ENCODE measurements around the gene NAGS. TPM values are rescaled to one million over a fixed set of nuclear protein-coding genes. Genes with fewer than 3 reads are reported as not detected.

NAGS gene
- total and polyA plus RNA-seq, 2 donors (not counting 1 experiment from before 2014, with no cell fraction given): 0.66 to 2.2 TPM

- no peak overlapping the region for H3K4me3 ChIP-seq (ENCODE audit: control extremely low read depth in 1 of 5, extremely low read depth in 1 of 5, insufficient read depth in 1 of 5, low read depth in 2 of 5, low read length in 4 of 5)
- no peak for DNase-seq
- H2AFZ ChIP-seq (ENCODE audit: insufficient read depth, low read depth, low read length, poor library complexity, severe bottlenecking): no peak overlapping the region
- ATAC-seq (ENCODE audit: low read depth): no peak
- H3K9ac ChIP-seq (ENCODE audit: low read length): no peak overlapping the region
- 79% methylated on average over 4 of the region's 14 CpGs for WGBS (ENCODE audit: insufficient coverage)
- CTCF ChIA-PET: no interaction called here
- Mint-ChIP-seq H3K4me3 (no peak overlapping the region), H3K27ac (no peak overlapping the region), H3K9me3 (ENCODE audit: insufficient read depth) (no peaks in the 10 kb centered on the region), H3K4me1 (no peaks in the 10 kb centered on the region), H3K27me3 (peaks cover 16% of the 10 kb centered on the region)
- no peaks in the 10 kb centered on the region for H3K9me3 ChIP-seq (ENCODE audit: control extremely low read depth in 1 of 3, control insufficient read depth in 2 of 3, insufficient read depth in 1 of 3, low read length in 2 of 3)
- TF ChIP-seq EZH2 (IDR thresholded peaks at IDR 0.05; ENCODE audit: borderline replicate concordance, insufficient read depth, low read depth, low read length, poor library complexity, severe bottlenecking) (no peak), CTCF (IDR thresholded peaks at IDR 0.05) (no peak)
- POLR2A ChIA-PET: no interaction called here
- H3K27me3 ChIP-seq (replicated peaks in 1 of 4; ENCODE audit: control extremely low read depth in 1 of 4, control insufficient read depth in 3 of 4, insufficient read depth in 4 of 4, low read length in 3 of 4): peaks cover 0 to 6% (median 0%) of the 10 kb centered on the region in 4 experiments
- no peak overlapping the region for H3K4me2 ChIP-seq (replicated peaks; ENCODE audit: low read depth, low read length, poor library complexity, severe bottlenecking)
- no peaks in the 10 kb centered on the region for H4K20me1 ChIP-seq (ENCODE audit: control insufficient read depth, insufficient read depth, low read length, poor library complexity, severe bottlenecking)
- no peaks in the 10 kb centered on the region for H3K36me3 ChIP-seq (replicated peaks in 1 of 2; ENCODE audit: control extremely low read depth in 1 of 2, control insufficient read depth in 1 of 2, extremely low read depth in 1 of 2, insufficient read depth in 2 of 2, low read length in 1 of 2)
- no peak overlapping the region for H3K27ac ChIP-seq (ENCODE audit: low read length in 2 of 2)
- no peaks in the 10 kb centered on the region for H3K79me2 ChIP-seq (ENCODE audit: control insufficient read depth, insufficient read depth, low read length)
- no peaks in the 10 kb centered on the region for H3K4me1 ChIP-seq (ENCODE audit: control insufficient read depth in 2 of 2, insufficient read depth in 2 of 2, low read length in 2 of 2)
- intact Hi-C loops (cut with micrococcal nuclease): no loop called here
These were observed 29.8 kb upstream of the NAGS start for GRCh38 chr17:43974382-43975266.

- Histone ChIP-seq H2AFZ (ENCODE audit: insufficient read depth, low read depth, low read length, poor library complexity, severe bottlenecking) (no peak overlapping the region), H3K4me1 (ENCODE audit: control insufficient read depth in 2 of 2, insufficient read depth in 2 of 2, low read length in 2 of 2) (no peaks in the 10 kb centered on the region), H4K20me1 (ENCODE audit: control insufficient read depth, insufficient read depth, low read length, poor library complexity, severe bottlenecking) (no peaks in the 10 kb centered on the region), H3K9ac (ENCODE audit: low read length) (no peak overlapping the region), H3K27me3 (replicated peaks in 1 of 4; ENCODE audit: control extremely low read depth in 1 of 4, control insufficient read depth in 3 of 4, insufficient read depth in 4 of 4, low read length in 3 of 4) (peaks cover 0 to 6% (median under 1%) of the 10 kb centered on the region in 4 experiments), H3K27ac (ENCODE audit: low read length in 2 of 2) (no peak overlapping the region), H3K36me3 (replicated peaks in 1 of 2; ENCODE audit: control extremely low read depth in 1 of 2, control insufficient read depth in 1 of 2, extremely low read depth in 1 of 2, insufficient read depth in 2 of 2, low read length in 1 of 2) (no peaks in the 10 kb centered on the region), H3K79me2 (ENCODE audit: control insufficient read depth, insufficient read depth, low read length) (no peaks in the 10 kb centered on the region), H3K4me2 (replicated peaks; ENCODE audit: low read depth, low read length, poor library complexity, severe bottlenecking) (no peak overlapping the region), H3K4me3 (ENCODE audit: control extremely low read depth in 1 of 5, extremely low read depth in 1 of 5, insufficient read depth in 1 of 5, low read depth in 2 of 5, low read length in 4 of 5) (no peak overlapping the region), H3K9me3 (ENCODE audit: control extremely low read depth in 1 of 3, control insufficient read depth in 2 of 3, insufficient read depth in 1 of 3, low read length in 2 of 3) (no peaks in the 10 kb centered on the region)
- Mint-ChIP-seq H3K27ac (no peak overlapping the region), H3K9me3 (ENCODE audit: insufficient read depth) (no peaks in the 10 kb centered on the region), H3K4me1 (no peaks in the 10 kb centered on the region), H3K4me3 (no peak overlapping the region), H3K27me3 (peaks cover 23% of the 10 kb centered on the region)
- ChIA-PET CTCF (interaction anchor here (0.6 kb wide), 1 partner anchor 762 kb away, joined by 3 read pairs; no protein-coding TSS in a partner anchor), POLR2A (no interaction called here)
- WGBS (ENCODE audit: insufficient coverage): no CpG with 5 or more reads among the region's 27 CpGs
- no peak for TF ChIP-seq CTCF (IDR thresholded peaks at IDR 0.05)
- no peak for TF ChIP-seq EZH2 (IDR thresholded peaks at IDR 0.05; ENCODE audit: borderline replicate concordance, insufficient read depth, low read depth, low read length, poor library complexity, severe bottlenecking)
- no peak for DNase-seq
- ATAC-seq (ENCODE audit: low read depth): no peak
- intact Hi-C loops (cut with micrococcal nuclease): no loop called here
These were observed 28.5 kb upstream of the NAGS start for GRCh38 chr17:43975898-43976297.

Data from B cell (primary cell).